ENCODE data around the gene MED7.
A peak's percentile ranks its signal among the peaks of the same experiment; 100 is the strongest.

MED7 gene

GRCh38 chr5:157137691-157138090 lies 5.0 kb downstream of the MED7 start:
- Histone ChIP-seq H3K36me3 (replicated peaks; ENCODE audit: low read depth, low read length) (peaks cover 12% of the 10 kb centered on the region), H2AFZ (ENCODE audit: low read depth, low read length) (no peak overlapping the region), H3K9me3 (ENCODE audit: insufficient read depth, low read length) (no peaks in the 10 kb centered on the region), H3K4me3 (ENCODE audit: low read length) (no peak overlapping the region), H3K27ac (ENCODE audit: low read length) (no peak overlapping the region), H3K9ac (ENCODE audit: low read length) (no peak overlapping the region), H4K20me1 (ENCODE audit: insufficient read depth, low read length) (no peaks in the 10 kb centered on the region), H3K4me1 (ENCODE audit: low read length) (peaks cover 7% of the 10 kb centered on the region), H3K79me2 (ENCODE audit: low read length) (peaks cover 21% of the 10 kb centered on the region), H3K27me3 (ENCODE audit: low read depth, low read length) (no peaks in the 10 kb centered on the region), H3K4me2 (ENCODE audit: low read length) (no peak overlapping the region)
- TF ChIP-seq CTCF (IDR thresholded peaks at IDR 0.05; ENCODE audit: low read depth, low read length) (no peak), EZH2phosphoT487 (IDR thresholded peaks at IDR 0.05; ENCODE audit: low read depth) (no peak)

GRCh38 chr5:157132281-157132612 lies 10.4 kb downstream of the MED7 start:
- H3K4me2 ChIP-seq (ENCODE audit: low read length): peak overlapping the region; percentile 27
- no peak overlapping the region for H3K9ac ChIP-seq (ENCODE audit: low read length)
- H3K27me3 ChIP-seq (ENCODE audit: low read depth, low read length): no peaks in the 10 kb centered on the region
- H3K9me3 ChIP-seq (ENCODE audit: insufficient read depth, low read length): no peaks in the 10 kb centered on the region
- peaks cover 8% of the 10 kb centered on the region for H3K4me1 ChIP-seq (ENCODE audit: low read length)
- H2AFZ ChIP-seq (ENCODE audit: low read depth, low read length): no peak overlapping the region
- H3K4me3 ChIP-seq (ENCODE audit: low read length): peak overlapping the region; percentile 75; the same call in 1 of the 2 replicates
- no peak overlapping the region for H3K27ac ChIP-seq (ENCODE audit: low read length)
- no peaks in the 10 kb centered on the region for H3K79me2 ChIP-seq (ENCODE audit: low read length)
- no peaks in the 10 kb centered on the region for H4K20me1 ChIP-seq (ENCODE audit: insufficient read depth, low read length)
- peaks cover under 1% of the 10 kb centered on the region for H3K36me3 ChIP-seq (replicated peaks; ENCODE audit: low read depth, low read length)
- no peak for TF ChIP-seq CTCF (IDR thresholded peaks at IDR 0.05; ENCODE audit: low read depth, low read length)
- no peak for TF ChIP-seq EZH2phosphoT487 (IDR thresholded peaks at IDR 0.05; ENCODE audit: low read depth)

GRCh38 chr5:157130925-157131324 lies 11.7 kb downstream of the MED7 start:
- Histone ChIP-seq H3K79me2 (ENCODE audit: low read length) (no peaks in the 10 kb centered on the region), H3K27ac (ENCODE audit: low read length) (no peak overlapping the region), H3K9ac (ENCODE audit: low read length) (no peak overlapping the region), H3K4me2 (ENCODE audit: low read length) (peak overlapping the region; percentile 65), H3K9me3 (ENCODE audit: insufficient read depth, low read length) (no peaks in the 10 kb centered on the region), H3K4me1 (ENCODE audit: low read length) (peaks cover 8% of the 10 kb centered on the region), H3K27me3 (ENCODE audit: low read depth, low read length) (no peaks in the 10 kb centered on the region), H2AFZ (ENCODE audit: low read depth, low read length) (no peak overlapping the region), H3K36me3 (replicated peaks; ENCODE audit: low read depth, low read length) (no peaks in the 10 kb centered on the region), H4K20me1 (ENCODE audit: insufficient read depth, low read length) (no peaks in the 10 kb centered on the region), H3K4me3 (ENCODE audit: low read length) (peak overlapping the region; percentile 75)
- TF ChIP-seq EZH2phosphoT487 (IDR thresholded peaks at IDR 0.05; ENCODE audit: low read depth) (no peak), CTCF (IDR thresholded peaks at IDR 0.05; ENCODE audit: low read depth, low read length) (no peak)

- Histone ChIP-seq H3K79me2 (ENCODE audit: low read length) (no peaks in the 10 kb centered on the region), H3K27me3 (ENCODE audit: low read depth, low read length) (no peaks in the 10 kb centered on the region), H3K9me3 (ENCODE audit: insufficient read depth, low read length) (peaks cover 5% of the 10 kb centered on the region; the same call in 1 of the 2 replicates), H3K4me3 (ENCODE audit: low read length) (no peak overlapping the region), H3K4me1 (ENCODE audit: low read length) (no peaks in the 10 kb centered on the region), H3K9ac (ENCODE audit: low read length) (no peak overlapping the region), H3K4me2 (ENCODE audit: low read length) (no peak overlapping the region), H2AFZ (ENCODE audit: low read depth, low read length) (no peak overlapping the region), H3K36me3 (replicated peaks; ENCODE audit: low read depth, low read length) (no peaks in the 10 kb centered on the region), H4K20me1 (ENCODE audit: insufficient read depth, low read length) (no peaks in the 10 kb centered on the region), H3K27ac (ENCODE audit: low read length) (no peak overlapping the region)
- TF ChIP-seq EZH2phosphoT487 (IDR thresholded peaks at IDR 0.05; ENCODE audit: low read depth): no peak
- no peak for TF ChIP-seq CTCF (IDR thresholded peaks at IDR 0.05; ENCODE audit: low read depth, low read length)
Observed at GRCh38 chr5:157121709-157122108, 21.0 kb downstream of the MED7 start.
